Brain microvascular endothelial cell (primary cell): ENCODE data around the gene FAM107B.
"Not testable (repeated sequence)": the region's sequence is repeated elsewhere in the genome, so short reads cannot be mapped to it uniquely, and the experiment has no call there.

Source experiments
- DNase-seq: peaks from one replicate; pipeline ENCODE4 v3.0.0-alpha.2; 2020
- H3K27ac ChIP-seq: fragments of 250-450 bp; sonication (Bioruptor Pico); 2 replicates; pipeline ENCODE4 v1.5.1; 2020; ENCODE audit warnings: mild to moderate bottlenecking, moderate library complexity
- H3K27me3 ChIP-seq: fragments of 250-450 bp; sonication (Bioruptor Pico); replicated peaks from 2 replicates; pipeline ENCODE4 v1.5.1; 2020; ENCODE audit warnings: mild to moderate bottlenecking
- H3K36me3 ChIP-seq: fragments of 250-450 bp; sonication (Bioruptor Pico); replicated peaks from 2 replicates; pipeline ENCODE4 v1.5.1; 2020; ENCODE audit warnings: mild to moderate bottlenecking
- H3K4me3 ChIP-seq: 2 replicates; pipeline ENCODE4 v1.5.1; 2011; ENCODE audit warnings: low read depth, mild to moderate bottlenecking, control low read depth, low read length, moderate library complexity
- in situ Hi-C: cut with HindIII; loops from 2 replicates; pipeline ENCODE4 v1.10.0; 2017; ENCODE audit warnings: low sequenced_read_pairs, low pct_ligation_motif_present
- TF ChIP-seq, protein P1 (sequence below): IDR thresholded peaks from 2 replicates; pipeline ENCODE4 v1.5.1; 2011; ENCODE audit warnings: low read depth, mild to moderate bottlenecking, moderate library complexity, low read length, control low read depth, inconsistent platforms; ENCODE audit errors: missing control alignments

FAM107B gene

DNA sequence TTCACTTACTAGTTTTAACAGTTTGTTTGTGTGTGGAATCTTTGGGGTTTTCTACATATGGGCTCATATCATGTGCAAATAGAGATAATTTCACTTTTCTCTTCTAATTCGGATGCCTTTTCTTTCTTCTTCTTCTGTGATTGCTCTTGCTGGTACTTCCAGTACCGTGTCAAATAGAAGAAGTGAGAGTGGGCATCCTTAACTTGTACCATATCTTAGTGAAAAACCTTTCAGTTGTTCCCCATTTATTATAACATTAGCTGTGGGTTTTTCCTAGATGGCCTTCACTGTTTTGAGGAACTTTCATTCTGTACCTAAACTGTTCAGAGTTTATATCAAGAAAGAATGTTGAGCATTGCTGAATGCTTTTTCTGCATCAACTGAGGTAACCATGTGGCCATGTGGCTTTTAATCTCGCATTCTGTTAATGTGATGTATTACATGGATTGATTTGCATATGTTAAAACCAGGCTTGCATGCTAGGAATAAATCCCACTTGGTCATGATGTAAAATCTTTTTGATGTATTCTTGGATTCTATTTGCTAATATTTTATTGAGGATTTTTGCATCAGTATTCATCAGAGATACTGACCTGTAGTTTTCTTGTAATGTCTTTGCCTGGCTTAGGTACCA lies 78.7 kb downstream of the FAM107B start:
- Histone ChIP-seq H3K4me3 (no peak overlapping the region), H3K27ac (no peak overlapping the region), H3K36me3 (no peaks in the 10 kb centered on the region), H3K27me3 (no peaks in the 10 kb centered on the region)
- TF ChIP-seq, protein P1, sequence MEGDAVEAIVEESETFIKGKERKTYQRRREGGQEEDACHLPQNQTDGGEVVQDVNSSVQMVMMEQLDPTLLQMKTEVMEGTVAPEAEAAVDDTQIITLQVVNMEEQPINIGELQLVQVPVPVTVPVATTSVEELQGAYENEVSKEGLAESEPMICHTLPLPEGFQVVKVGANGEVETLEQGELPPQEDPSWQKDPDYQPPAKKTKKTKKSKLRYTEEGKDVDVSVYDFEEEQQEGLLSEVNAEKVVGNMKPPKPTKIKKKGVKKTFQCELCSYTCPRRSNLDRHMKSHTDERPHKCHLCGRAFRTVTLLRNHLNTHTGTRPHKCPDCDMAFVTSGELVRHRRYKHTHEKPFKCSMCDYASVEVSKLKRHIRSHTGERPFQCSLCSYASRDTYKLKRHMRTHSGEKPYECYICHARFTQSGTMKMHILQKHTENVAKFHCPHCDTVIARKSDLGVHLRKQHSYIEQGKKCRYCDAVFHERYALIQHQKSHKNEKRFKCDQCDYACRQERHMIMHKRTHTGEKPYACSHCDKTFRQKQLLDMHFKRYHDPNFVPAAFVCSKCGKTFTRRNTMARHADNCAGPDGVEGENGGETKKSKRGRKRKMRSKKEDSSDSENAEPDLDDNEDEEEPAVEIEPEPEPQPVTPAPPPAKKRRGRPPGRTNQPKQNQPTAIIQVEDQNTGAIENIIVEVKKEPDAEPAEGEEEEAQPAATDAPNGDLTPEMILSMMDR, result no peak
- no peak for DNase-seq
- in situ Hi-C loops, result no loop called here

DNA sequence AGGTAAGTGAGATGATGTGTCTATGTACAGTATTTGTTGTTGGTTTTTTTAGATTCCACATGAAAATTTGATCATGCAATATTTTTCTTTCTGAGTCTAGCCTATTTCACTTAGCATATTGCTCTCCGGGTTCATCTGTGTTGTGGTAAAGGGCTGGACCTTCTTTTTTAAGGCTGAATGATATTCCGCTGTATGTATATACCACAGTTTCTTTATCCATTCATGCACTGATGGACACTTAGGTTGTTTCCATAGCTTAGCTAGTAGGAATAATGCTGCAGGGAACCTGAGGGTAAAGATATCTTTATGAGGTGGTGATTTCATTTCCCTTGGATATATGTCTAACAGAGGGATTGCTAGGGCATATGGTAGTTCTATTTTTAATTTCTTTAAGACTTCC lies 80.8 kb downstream of the FAM107B start:
- Histone ChIP-seq H3K27ac (no peak overlapping the region), H3K4me3 (no peak overlapping the region), H3K36me3 (no peaks in the 10 kb centered on the region), H3K27me3 (no peaks in the 10 kb centered on the region)
- in situ Hi-C loops, result no loop called here
- no peak for DNase-seq
- TF ChIP-seq, protein P1, result no peak

DNA sequence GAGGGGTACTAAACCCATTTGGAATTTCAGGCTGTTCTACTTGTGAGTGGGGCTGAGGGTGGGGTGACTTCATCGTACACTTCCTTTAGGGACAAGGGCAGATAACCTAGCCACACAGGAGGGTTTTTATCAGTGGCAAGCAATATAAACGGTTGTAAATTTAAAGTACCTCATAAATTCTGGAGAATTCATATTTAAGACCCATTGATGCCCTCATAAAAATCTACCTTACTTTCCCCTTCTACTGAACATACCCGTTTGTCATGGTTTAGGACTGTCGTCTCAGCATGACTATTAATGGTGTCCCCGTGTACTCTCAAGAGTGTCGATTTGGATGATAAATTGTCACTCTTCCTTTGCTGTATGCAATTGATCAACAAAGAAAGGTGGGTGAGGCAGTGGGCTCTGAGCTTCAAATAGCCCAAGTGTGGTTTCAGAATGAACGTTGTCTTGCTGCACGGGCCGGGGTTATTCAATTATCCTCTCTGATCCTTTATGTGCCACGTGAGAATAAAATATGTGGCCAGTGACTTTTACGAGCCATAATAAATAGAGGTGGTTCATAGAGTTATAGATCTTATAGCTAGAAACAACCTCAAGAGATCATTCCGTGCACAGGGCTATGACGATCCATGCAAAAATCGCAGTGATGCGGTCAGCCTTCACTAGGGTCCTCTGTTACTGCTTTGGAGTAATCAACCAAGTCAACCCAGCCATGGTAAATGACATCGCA lies 82.2 kb downstream of the FAM107B start:
- H3K27ac ChIP-seq, result no peak overlapping the region
- DNase-seq, result no peak
- TF ChIP-seq, protein P1, result no peak
- no peaks in the 10 kb centered on the region for H3K36me3 ChIP-seq
- in situ Hi-C loops, result no loop called here
- no peak overlapping the region for H3K4me3 ChIP-seq
- H3K27me3 ChIP-seq, result no peaks in the 10 kb centered on the region

DNA sequence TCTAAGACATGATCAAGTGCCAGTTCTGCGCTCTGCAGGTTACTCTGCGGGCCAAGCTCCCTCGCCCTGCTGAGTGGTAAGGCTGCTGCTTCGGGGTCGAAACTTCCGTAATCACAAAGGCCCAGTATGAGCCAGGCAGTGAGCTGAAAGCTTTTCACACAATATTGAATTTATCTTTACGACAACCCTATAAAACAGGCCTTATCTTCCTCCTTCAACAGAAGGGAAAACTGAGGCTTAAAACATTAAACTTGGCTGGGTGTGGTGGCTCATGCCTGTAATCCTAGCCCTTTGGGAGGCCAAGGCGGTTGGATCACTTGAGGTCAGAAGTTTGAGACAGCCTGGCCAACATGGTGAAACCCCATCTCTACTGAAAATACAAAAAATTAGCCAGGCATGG lies 83.3 kb downstream of the FAM107B start:
- DNase-seq, result no peak
- in situ Hi-C loops, result no loop called here
- TF ChIP-seq, protein P1, result no peak
- Histone ChIP-seq H3K27me3 (no peaks in the 10 kb centered on the region), H3K4me3 (no peak overlapping the region), H3K36me3 (no peaks in the 10 kb centered on the region), H3K27ac (no peak overlapping the region)

DNA sequence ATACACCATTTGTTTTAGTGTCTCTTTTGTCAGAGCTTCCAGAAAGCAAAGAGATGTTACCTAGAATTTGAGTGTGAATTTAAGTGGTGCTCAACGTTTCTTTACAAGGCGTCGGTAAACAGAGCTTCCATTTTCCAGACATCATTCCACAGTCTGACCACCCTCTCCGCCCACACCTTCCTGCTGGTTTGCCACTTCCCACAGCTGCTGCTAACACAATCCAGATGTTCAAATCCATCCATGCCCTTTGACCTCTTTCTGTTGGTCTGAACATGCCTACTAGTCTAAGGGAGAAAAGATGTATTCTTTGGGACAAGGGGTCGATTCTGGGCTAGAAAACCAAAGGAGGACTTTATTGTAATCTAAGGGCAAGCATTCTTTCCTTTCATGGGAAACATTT lies 86.1 kb downstream of the FAM107B start:
- in situ Hi-C loops, result no loop called here
- no peaks in the 10 kb centered on the region for H3K36me3 ChIP-seq
- TF ChIP-seq, protein P1, result no peak
- no peaks in the 10 kb centered on the region for H3K27me3 ChIP-seq
- peak overlapping the region; percentile 64 for H3K27ac ChIP-seq
- DNase-seq, result peak; percentile 79
- no peak overlapping the region for H3K4me3 ChIP-seq

DNA sequence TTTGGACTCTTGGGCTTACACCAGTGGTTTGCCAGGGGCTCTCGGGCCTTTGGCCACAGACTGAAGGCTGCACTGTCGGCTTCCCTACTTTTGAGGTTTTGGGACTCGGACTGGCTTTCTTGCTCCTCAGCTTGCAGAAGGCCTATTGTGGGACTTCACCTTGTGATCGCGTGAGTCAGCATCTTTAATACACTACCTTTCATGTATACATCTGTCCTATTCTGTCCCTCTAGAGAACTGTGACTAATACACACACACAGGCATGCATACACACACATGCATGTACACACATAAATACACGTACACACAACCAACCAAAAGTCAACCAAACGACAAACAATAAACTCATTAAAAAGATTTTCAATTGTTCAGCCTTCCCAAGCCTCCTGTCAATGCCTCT lies 86.5 kb downstream of the FAM107B start:
- peak; percentile 17 for DNase-seq
- H3K27ac ChIP-seq, result peak overlapping the region; percentile 64

More for the DNA sequence above, 86.5 kb downstream of the FAM107B start:
- H3K27me3 ChIP-seq, H3K36me3 ChIP-seq, H3K4me3 ChIP-seq, in situ Hi-C loops: not testable (repeated sequence)
